GM19395 (cell line): ENCODE measurements around the gene LUZP2.

Experiments used
- ATAC-seq: cut with Tn5 transposase; IDR thresholded peaks from one replicate; pipeline ENCODE4 v1.9.1; 2021; ENCODE audit warnings: mild to moderate bottlenecking, moderate library complexity; ENCODE audit not compliant: unreplicated experiment

The LUZP2 gene

DNA sequence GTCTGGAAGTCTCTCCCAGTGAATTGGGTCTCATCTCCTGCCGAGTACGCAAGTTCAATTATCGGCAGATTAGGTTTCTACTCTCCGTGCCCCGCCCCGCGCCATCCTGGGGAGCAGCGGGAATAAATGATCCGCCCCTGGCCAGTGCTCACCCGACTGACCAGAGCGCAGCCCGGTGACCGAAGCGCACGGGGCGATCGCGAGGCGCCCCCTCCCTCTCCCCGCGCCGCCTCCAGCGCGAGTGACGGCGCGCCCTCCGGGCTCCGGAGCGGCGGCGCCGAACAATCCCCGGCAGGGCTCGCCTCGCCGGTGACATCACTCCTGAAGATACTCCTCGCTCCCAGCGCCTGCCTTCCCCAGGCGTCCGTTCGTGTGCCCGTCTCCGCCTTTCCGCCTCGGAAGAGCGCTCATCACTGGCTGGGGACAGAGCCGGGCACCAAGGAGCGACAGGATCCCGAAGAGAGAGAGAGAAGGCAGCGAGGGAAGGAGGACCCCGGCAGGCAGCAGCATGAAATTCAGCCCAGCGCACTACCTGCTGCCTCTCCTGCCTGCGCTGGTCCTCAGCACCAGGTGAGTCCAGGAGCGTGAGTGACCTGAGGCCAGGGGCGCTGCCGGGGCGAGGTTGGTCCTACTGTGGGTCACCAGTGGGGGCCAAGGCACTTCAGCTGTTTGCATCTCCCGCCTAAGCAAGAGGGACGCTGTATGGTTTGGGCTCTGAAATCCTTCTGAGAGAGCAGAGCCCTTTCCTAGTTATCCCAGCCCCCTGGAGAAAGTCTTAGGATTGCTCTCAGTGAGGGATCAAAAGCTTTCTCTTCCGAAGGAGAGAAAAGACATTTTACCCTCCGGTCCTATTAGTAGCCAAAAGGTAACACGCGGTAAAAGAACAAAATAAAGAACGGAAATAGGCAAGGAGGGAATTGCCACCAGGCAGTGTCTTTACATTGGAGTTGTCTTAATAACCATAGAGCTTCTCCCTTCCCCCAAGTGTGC, at the start of gene LUZP2:
Gene LUZP2 (plus strand): TSS at position 318 of the 990 bp plus-strand sequence.
- no peak for ATAC-seq

DNA sequence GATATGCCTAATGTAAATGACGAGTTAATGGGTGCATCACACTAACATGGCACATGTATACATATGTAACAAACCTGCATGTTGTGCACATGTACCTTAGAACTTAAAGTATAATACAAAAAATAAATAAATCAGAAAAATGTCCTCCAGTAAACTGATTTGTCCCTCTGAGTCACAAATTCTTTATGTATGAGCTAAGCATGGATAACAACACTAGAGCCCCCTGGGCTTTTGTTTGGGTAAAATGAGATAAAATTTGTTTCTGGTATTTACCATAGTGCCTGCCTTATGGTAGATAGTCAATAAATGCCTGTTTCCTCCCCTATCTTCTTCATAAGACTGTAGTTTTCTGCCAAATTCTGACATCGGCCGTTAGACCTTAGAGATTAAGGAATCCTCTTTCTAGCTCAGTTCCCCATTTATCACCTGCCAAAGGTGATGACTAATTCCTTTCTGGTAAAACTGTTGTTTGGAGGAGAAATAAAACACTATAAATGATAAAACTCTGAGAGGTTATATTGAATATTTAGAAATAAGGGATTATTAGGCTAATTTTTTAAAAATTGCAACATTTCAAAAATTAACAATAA, 43.6 kb upstream of the LUZP2 start:
- ATAC-seq = no peak

DNA sequence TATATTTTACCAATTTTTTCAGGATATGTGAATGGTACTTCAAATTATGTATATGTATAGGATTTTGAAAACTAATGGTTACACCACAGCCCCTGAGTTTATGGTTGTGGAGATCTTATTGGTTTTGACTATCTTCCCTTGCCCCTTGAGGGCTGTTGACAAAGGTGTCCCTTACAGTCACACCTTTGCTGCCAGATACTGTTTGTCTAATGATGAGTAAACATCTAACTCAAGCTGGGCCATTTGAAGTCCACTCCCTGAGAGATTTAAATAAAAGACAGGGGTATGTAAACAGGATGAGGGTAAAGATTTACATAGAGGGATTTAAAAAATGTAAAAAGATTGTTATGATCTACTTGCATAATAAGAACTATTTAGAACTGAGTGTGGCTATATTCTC, 38.9 kb upstream of the LUZP2 start:
- ATAC-seq = no peak

DNA sequence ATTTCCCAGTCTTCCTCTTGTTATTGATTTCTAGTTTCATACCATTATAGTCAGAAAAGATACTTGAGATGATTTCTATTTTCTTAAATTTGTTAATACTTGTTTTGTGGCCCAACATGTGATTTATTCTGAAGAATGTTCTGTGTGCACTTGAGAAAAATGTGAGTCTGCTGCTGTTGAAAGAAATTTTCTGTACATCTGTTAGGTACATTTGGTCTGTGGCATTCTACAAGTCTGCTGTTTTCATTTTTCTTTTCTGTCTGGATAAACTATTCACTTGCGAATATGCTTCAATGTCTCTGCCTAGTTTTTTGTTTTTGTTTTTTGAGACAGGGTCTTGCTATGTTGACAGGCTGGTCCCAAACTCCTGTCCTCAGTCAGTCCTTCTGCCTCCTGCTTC, 26.4 kb upstream of the LUZP2 start:
- no peak for ATAC-seq

DNA sequence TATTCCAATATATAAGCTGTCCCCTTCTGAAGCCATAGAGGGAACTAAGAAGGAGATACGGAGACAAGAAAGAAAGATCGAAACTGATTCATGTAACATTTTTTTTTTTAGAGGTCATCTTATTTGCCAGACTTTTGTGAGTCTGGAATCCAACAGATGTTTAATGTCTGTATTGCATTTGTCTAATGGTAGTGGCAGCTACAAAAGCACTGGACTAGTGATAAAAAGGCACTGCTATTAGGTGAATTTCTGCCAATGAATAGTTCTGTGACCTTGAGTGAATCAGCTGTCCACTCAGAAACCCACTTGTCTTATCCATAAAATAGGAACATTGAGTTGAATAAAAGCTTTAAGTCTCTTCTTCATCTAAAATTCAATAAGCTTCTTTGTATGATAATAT, 25.8 kb upstream of the LUZP2 start:
- no peak for ATAC-seq

DNA sequence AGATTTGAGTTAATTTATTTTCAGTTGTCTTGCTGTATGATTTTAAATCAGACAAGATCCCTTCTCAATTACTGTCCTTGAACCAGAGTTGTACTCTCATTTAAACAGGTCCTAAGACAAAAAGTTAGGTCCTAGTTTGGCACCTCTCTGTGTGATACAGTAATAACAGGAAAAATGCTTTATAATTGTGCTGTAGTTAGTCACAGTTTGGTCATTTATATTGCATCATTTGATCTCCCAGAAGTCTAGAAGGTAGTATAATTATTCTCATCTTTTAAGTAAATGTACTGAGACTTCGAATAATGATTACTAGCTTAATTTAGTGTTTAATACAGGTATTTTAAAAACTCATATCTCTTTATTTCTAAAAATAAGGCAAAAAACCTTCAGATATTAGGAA, 18.1 kb upstream of the LUZP2 start:
- ATAC-seq = no peak

DNA sequence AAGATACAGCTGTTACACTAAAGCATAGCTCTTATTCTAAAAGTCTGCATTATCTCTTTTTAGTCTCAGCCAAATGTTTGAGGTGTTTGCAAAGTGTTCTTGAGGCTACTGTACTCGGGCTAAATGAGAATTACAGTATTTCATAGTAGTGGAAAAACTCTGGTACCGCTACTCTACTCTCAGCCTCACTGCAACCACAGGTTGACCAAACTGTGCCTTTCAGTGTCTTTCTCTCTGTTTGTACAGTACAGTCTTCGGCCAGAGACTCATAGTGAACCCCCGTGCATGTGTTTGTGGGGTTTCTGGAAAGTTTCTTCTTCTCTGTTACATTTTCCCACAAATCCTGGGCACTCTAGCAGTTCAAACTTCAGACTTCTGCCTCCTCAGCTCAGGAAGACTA, 7.4 kb upstream of the LUZP2 start:
- ATAC-seq = no peak

DNA sequence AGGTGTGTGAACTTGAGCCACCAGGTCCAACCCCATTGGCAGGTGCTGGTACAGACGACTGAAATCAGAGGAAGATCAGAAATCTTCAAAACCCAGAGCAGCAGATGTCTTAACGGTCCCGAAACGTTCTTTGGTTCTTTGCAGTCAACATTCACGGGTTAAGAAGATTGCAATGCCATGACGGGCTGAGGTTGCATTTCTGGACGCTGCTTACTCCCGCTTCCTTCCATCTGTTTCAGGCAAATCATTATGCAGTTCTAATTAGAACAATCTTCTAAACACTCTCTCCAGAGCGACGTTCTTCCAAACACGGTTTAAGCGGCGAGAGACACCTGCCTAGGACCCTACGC, 492 bp upstream of the LUZP2 start:
- ATAC-seq = no peak

DNA sequence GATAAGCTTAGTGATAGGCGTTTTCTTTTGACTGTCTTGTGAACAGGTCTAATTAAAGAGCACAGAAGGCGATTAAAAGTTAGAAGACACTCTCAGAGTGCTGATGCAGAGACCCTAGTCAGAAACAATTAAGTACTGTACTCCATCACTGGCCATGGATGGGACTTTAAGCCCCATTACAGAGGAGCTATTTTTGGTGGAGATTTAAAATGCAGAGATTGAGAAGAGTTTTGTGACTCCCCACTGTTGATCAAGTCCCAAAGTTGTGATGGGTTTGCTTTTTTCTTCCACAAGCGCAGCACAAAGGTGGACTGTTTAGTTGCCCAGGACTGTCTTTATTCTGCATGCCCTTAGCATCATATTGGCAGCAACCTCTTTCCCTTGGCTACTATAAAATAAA, 978 bp downstream of the LUZP2 start:
- ATAC-seq = no peak

DNA sequence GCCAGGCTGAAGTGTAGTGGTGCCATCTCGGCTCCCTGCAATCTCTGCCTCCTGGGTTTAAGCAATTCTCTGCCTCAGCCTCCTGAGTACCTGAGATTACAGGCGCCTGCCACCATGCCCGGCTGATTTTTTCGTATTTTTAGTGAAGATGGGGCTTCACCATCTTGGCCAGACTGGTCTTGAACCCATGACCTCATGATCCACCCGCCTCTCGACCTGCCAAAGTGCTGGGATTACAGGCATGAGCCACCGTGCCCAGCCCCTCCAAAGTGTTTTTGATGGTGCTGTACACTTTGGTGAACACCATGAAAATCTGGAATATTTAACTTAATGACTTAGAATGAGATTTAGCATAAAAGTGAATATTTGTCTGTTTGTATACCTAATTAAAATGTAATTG, 5.6 kb downstream of the LUZP2 start:
- ATAC-seq = no peak

DNA sequence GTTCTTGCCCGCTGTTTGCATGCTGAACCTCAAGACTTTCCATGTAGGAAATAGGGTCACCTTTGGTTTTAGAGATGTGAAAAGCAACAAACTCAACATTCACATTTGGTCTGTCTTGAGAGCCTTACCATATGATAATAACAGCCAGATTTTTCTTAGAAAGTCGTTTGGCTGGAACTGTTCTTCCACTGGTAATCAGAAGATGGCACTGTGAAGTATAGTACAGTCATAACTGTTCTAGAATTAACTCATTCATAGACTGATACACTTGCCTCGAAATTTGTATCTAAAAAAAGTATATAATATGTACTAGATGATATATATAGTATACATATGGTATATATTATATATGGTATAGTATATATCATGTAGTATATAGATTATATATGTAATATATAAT, 12.3 kb downstream of the LUZP2 start:
- no peak for ATAC-seq

DNA sequence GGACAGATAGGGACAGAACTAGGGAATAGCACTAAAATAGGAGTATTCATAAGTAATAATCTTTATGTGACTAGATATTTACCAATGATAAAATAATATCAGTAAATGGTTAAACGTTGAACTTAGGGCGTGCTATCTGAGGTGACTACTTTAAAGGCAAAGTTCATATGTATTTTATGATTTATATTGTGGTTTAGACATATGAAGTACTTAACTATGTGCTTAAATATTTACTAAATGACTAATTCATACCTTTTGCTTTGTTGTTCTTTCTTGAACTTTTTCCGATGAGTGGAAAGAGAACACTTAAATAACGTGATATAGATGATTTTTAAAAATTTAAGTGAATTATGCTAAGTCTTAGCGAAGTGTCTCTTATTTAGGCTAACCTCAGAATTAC, 14.7 kb downstream of the LUZP2 start:
- ATAC-seq = no peak

DNA sequence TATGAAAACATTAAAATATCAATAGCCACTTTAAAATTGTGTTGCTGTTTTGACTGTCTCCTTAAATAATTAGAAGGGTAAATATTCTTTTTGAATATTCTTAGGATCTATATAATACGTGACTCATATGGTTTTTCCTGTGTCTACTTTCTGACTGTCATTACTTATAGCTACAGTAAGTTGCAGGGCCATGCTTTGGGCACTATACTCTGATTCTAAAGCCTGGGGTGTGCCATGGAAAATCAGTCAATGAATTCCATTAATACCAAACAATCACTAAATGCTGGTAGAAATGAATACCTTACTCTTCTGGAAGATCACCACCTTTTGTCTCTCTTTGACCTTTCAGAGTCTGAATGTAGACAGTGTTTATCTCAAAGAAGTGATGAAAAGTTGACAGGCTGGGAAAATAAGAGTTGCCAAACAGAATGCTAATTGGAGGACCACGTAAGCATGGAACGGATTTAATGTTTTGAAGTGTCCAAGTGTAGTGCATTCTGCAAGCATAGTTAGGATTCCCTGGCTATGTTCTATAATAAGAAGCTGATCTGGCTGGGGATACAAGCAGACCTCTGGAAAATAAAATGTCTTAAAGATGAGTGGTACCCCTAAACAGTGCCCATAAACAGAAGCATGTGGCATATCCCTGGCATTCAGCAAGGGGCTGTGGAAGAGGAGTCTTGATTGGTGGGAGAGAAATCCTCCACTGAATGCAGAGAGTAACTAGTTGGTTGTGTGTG, 16.8 kb downstream of the LUZP2 start:
- no peak for ATAC-seq

DNA sequence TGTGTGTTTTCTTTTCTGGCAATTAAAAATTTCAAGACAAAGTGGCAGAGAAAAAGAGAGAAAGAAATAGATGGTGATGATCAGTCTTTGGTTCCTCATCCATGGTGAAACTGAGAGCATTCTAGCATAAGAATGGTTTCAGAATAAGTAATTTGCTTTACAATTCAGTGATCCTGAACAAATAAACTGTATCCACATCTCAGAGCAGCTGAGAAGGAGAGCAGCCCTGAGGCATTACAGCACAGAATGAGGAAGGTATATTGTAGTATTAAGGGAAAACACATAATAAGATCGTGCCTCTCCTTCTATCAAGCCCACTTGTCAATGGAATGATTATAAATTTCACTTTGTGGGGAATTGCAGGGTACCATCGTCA, 17.4 kb downstream of the LUZP2 start:
- no peak for ATAC-seq

DNA sequence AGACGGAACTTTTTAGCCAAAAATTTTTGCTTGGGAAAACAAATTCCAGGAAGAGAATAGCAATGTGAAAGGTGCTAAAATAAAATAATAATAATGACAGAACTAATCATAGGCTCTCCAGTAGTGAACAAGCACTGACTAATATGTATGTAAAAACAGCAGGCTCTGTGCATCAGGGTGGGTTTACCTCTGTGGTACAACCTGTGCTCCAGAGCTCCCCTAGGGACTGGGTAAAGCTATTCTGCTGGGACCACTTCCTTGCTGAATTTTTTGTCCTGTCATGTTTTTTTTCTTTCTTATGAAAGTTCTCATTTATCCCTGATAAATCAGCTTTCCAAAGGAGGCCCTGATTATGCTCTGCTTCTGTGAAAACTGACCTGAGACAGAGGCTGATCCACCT, 18.8 kb downstream of the LUZP2 start:
- ATAC-seq = no peak

DNA sequence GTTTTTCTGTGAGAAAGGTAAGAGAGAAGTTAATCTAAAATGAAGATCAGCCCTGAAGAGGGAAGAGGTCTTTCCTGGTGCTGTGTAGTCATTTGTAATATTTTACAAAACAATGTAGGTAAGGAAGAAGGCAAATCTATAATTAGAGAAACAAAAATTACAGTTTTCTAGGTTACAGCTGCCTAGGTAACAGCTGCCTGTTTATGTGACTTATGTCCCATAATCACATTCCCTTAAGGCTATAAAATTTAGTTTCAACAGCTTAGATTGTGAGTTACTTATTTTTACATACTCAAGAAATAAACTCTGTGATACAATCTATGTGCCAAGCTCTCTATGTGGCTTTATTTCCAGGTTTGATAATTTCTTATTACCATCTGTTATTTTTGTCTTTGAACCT, 19.8 kb downstream of the LUZP2 start:
- ATAC-seq = no peak

DNA sequence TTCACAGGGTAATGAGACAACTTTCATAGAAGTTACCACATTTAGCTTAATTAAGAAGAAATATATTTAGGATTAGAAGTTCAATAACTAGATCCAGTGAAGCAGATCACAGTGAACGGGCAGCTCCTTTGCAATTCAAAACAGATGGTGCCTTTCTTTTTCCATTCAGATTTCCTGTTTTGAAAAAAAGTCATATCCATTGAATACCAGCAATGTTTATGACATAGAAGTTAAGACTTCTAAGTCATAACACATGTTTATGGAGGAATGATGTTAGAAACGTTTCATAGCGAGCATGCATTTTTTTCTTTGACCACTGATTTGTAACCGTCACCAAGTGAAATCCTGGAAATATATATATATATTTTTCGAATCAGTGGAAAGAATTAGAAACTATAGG, 24.7 kb downstream of the LUZP2 start:
- ATAC-seq = no peak

DNA sequence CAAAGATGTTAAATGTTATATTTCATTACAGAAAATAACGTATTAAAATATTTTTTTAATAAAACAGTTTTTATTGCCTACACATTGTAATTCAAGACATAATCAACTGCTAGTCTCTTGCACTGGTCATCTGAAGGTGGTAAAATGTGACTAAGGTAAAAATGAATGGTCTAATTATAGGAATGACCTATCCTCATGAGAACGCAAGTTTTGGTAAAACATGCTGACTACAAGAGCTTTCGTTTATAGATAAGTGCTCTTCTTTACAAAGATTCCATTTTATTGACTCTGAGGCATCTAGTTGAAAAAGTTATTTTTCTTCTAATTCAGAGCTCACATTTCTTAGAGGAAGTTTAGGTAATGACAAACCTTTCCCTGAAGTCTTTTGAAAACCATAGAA, 27.3 kb downstream of the LUZP2 start:
- no peak for ATAC-seq

DNA sequence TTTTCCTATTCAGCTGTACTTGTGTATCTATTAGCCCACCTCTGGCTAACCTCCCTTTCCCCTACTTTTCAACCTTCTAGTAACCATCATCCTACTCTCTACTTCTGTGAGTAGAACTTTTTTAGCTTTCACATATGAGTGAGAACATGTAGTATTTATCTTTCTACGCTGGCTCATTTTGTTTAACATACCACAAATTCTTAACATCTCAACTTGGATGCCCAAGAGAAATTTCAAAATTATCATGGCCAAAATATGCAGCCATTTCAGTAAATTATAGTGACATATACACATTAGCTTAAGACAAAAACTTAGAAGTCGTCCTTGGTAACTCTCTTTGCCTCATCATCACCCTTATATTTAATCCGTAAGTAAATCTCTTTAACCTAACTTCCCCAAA, 34.7 kb downstream of the LUZP2 start:
- ATAC-seq = no peak

DNA sequence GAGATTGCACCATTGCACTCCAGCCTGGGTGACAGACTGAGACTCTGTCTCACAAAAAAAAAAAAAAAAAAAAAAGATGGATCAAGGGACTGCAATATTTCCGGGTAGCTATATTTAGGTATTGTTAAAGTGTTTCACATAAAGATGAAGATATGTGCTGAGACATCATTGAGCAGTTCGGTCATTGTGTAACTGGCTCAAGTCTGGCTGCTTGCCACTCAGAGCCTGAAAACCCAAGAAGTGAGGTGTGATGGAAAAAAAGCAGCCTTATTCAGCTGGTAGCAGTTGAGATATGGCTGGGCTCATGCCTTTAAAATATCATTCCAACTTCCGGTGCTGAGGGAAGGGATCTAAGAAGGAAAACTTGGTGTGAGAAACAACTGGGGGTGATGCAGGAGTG, 46.9 kb downstream of the LUZP2 start:
- no peak for ATAC-seq

DNA sequence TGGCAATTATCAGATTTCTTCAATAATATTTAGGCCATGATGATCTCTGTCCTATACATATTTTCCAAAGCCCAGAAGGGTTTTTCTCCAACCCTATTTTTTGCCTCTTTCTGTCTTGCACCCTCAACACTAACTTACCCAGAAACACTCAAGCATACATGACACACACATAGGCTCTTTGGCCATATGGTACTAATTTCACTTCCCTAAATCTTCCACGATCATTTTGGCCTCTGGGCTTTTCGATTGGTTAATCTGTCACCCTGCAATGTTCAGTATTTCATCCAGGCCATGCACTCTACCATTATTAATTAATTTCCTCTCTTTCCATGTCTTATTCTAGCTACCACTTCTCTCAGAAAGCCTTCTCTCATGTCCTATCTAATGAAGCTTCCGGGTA, 59.8 kb downstream of the LUZP2 start:
- no peak for ATAC-seq

DNA sequence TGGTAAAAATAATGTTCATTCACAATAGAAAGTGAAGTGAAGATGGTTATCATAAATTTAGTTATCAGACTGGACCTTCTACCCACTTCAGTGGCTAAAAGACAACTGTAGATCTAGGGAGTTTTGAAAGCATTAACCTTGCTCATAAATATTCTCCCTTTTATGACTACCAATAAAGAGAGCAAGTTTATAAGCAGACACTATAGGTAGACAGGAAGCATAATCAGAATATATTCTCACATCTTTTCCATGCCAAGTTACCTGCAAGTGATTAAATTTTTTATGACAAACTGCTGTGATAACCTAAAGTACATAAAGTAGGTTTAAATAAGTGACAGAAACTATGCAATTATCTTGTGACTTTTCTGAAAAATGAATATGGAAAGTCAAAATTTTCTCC, 62.5 kb downstream of the LUZP2 start:
- ATAC-seq = no peak
